ENCODE data around the gene ZBTB48. TPM values are rescaled to one million over a fixed set of nuclear protein-coding genes. Genes with fewer than 3 reads are reported as not detected.

Gene ZBTB48
- total RNA-seq, 1 donor from 2014 or later: 49.7 TPM

GRCh38 chr1:6612641-6613360 is 33.0 kb downstream of the ZBTB48 start:
- peak overlapping the region; percentile 96 for H3K27ac Mint-ChIP-seq
- peak overlapping the region; percentile 77 for H3K4me3 Mint-ChIP-seq (ENCODE audit: low read depth)
- H3K36me3 Mint-ChIP-seq (ENCODE audit: insufficient read depth): no peaks in the 10 kb centered on the region
- H3K4me1 Mint-ChIP-seq (ENCODE audit: low read depth): peaks cover 15% of the 10 kb centered on the region
- TF ChIP-seq, protein P1, sequence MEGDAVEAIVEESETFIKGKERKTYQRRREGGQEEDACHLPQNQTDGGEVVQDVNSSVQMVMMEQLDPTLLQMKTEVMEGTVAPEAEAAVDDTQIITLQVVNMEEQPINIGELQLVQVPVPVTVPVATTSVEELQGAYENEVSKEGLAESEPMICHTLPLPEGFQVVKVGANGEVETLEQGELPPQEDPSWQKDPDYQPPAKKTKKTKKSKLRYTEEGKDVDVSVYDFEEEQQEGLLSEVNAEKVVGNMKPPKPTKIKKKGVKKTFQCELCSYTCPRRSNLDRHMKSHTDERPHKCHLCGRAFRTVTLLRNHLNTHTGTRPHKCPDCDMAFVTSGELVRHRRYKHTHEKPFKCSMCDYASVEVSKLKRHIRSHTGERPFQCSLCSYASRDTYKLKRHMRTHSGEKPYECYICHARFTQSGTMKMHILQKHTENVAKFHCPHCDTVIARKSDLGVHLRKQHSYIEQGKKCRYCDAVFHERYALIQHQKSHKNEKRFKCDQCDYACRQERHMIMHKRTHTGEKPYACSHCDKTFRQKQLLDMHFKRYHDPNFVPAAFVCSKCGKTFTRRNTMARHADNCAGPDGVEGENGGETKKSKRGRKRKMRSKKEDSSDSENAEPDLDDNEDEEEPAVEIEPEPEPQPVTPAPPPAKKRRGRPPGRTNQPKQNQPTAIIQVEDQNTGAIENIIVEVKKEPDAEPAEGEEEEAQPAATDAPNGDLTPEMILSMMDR (IDR thresholded peaks at IDR 0.05; ENCODE audit: unreplicated experiment): no peak
- no peaks in the 10 kb centered on the region for H3K9me3 Mint-ChIP-seq (ENCODE audit: low read depth)
- peak; percentile 34 for DNase-seq (ENCODE audit: low spot score, unreplicated experiment)
- no peaks in the 10 kb centered on the region for H3K27me3 Mint-ChIP-seq

DNA sequence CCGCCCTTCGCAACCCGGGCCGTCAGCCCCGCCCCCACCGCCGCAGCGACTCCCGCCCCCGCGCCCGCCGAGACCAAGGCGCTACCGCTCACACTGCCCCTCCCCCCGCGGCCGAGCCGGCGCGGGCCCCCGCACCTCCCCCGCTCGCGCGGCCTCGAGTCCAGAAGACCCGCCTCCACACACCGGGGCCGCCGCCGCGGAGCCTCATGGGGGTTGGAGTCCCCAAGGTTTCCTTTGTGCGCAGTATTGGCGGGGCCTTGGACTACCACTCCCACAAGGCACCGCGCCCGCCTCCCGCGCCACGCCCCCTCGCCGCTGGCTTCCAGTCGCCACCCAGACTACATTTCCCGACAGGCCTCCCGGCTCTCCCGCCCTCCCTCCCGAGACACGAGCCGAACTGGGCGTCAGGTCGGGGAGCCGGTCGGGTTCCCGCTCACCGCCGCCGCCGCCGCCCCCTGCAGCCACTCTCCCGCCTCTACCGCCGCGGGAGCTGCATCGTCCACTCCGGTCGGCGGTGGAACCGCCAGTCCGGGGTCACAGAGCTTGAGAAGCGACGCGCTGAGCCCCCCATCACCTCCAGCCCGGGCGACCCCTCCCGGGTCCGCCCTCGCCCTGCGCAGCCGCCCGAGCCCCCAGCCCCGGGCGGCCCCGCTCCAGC is 33.7 kb downstream of the ZBTB48 start, which contains the start of gene PHF13:
Gene PHF13, plus strand, starts transcription at position 371 of the 658 bp plus-strand sequence. CDS start 336 bp downstream, outside the sequence.
- peak; percentile 100 for DNase-seq (ENCODE audit: low spot score, unreplicated experiment)
- Mint-ChIP-seq H3K27ac (peak within 1 kb of the TSS; percentile 96), H3K27me3 (no peaks in the 10 kb centered on the region), H3K36me3 (ENCODE audit: insufficient read depth) (no peaks in the 10 kb centered on the region), H3K4me3 (ENCODE audit: low read depth) (peak within 1 kb of the TSS; percentile 77), H3K4me1 (ENCODE audit: low read depth) (peaks cover 15% of the 10 kb centered on the region), H3K9me3 (ENCODE audit: low read depth) (no peaks in the 10 kb centered on the region)
- TF ChIP-seq, protein P1 (IDR thresholded peaks at IDR 0.05; ENCODE audit: unreplicated experiment): no peak

- TF ChIP-seq, protein P1 (IDR thresholded peaks at IDR 0.05; ENCODE audit: unreplicated experiment): no peak
- Mint-ChIP-seq H3K4me1 (ENCODE audit: low read depth) (peaks cover 15% of the 10 kb centered on the region), H3K9me3 (ENCODE audit: low read depth) (no peaks in the 10 kb centered on the region), H3K36me3 (ENCODE audit: insufficient read depth) (peaks cover 1% of the 10 kb centered on the region), H3K27me3 (no peaks in the 10 kb centered on the region), H3K27ac (no peak overlapping the region), H3K4me3 (ENCODE audit: low read depth) (peak overlapping the region; percentile 77)
- peak; percentile 50 for DNase-seq (ENCODE audit: low spot score, unreplicated experiment)
Observed at GRCh38 chr1:6614019-6614928, 34.5 kb downstream of the ZBTB48 start.

DNA sequence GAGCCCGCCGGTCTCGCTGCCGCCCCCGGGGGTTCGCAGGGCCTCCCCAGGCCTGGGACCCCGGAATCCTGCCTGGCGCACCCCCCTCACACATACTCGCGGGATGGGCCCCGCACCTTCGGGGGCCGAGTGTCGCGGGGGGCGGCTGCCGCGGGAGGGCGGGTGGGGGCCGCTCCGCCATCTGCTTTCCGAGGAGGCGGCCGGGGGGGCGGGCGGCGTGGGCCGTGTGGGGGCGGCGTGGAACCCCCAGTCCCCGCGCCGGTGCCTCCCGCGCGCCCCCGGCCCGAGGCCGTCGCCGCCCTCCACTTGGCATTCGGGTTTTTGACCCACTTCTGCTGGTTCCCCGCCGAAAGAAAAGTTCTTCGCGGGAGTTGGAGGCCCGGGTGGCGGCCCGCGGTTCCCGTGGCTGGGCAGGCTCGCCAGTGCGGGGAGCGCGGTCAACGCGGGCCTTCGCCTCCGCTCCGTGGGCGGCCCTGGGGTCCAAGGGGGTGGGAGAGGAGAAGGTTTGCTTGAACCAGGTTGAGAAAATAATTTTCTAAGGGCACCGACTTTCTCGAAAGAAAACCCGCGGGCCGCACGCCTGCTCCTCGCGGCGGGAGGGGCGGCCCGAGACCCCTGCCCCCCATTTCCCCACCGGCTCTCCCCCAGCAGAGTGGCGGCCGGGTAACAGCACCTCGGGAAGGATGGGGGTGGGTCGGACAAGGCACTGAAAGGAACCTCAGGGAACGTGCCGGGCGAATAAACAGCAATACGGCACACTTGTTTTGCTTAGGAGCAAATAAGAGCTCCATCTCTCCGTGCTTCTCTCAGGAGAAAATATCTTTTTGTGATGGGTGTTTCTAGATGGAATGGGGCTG is 35.4 kb downstream of the ZBTB48 start:
- peaks cover 4% of the 10 kb centered on the region for H3K36me3 Mint-ChIP-seq (ENCODE audit: insufficient read depth)
- no peaks in the 10 kb centered on the region for H3K27me3 Mint-ChIP-seq
- H3K4me3 Mint-ChIP-seq (ENCODE audit: low read depth): peak overlapping the region; percentile 72
- no peaks in the 10 kb centered on the region for H3K9me3 Mint-ChIP-seq (ENCODE audit: low read depth)
- H3K4me1 Mint-ChIP-seq (ENCODE audit: low read depth): peaks cover 13% of the 10 kb centered on the region
- DNase-seq (ENCODE audit: low spot score, unreplicated experiment): no peak
- TF ChIP-seq, protein P1 (IDR thresholded peaks at IDR 0.05; ENCODE audit: unreplicated experiment): no peak
- H3K27ac Mint-ChIP-seq: peak overlapping the region; percentile 87
